Activated CD8-positive, alpha-beta memory T cell treated with anti-CD3 and anti-CD28 coated beads, Interleukin-2, amount 50 U/mL, for 24 hours (primary cell): ENCODE measurements around the gene COL26A1.

Source experiments
- DNase-seq: peaks from one replicate; pipeline ENCODE4 v3.0.0-alpha.2; 2020; ENCODE audit errors: extremely low read depth

The COL26A1 gene

GRCh38 chr7:101534873-101535272 lies 172.2 kb downstream of the COL26A1 start:
- no peak for DNase-seq

DNA sequence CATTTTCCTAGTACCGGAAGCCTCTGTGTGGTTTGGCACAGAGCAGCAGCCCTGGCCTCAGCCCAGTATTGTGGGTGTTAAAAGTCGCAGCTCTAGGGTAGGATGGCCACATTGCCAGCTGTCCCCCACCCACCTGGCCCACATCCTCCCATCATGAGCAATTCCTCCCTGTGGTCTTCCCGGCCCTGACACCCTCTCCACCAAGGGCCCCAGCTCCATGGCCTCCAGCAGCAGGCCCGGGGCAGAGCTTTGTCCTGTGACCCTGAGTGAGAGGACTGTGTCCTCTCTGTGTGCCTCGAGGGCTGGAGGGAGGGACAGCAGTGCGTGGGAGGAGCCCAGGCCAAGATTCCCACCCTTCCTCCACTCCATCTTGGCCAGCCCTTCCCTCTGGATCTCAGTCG lies 172.7 kb downstream of the COL26A1 start:
- no peak for DNase-seq

- no peak for DNase-seq
These were observed 173.6 kb downstream of the COL26A1 start for GRCh38 chr7:101536232-101536631.

- DNase-seq: no peak
These were observed 174.0 kb downstream of the COL26A1 start for GRCh38 chr7:101536668-101537067.

DNA sequence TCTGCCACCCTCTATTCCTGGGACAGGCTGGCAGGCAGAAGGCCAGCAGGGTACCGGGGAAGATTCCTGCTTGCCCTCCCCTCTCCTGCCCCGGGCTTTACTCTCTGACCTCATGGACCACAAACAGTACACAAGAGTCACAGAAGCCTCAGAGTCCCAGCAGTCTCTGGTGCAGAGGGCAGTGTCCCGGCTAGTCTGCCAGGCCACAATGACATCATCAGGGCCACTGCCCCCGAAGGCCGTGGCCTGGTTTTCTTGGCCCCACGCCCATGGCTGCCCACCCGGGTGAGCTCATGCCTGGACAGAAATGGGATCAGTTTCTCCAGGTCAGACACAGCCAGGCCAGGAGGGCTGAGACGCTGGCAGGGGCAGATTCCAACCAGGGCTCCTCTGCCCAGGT lies 174.5 kb downstream of the COL26A1 start:
- no peak for DNase-seq

GRCh38 chr7:101537935-101538595 lies 175.4 kb downstream of the COL26A1 start:
- no peak for DNase-seq

GRCh38 chr7:101538596-101539459 lies 176.2 kb downstream of the COL26A1 start:
- DNase-seq: peak; percentile 3

GRCh38 chr7:101539784-101540183 lies 177.1 kb downstream of the COL26A1 start:
- no peak for DNase-seq

- DNase-seq: peak; percentile 47
These were observed 180.0 kb downstream of the COL26A1 start for GRCh38 chr7:101542527-101543241.

- DNase-seq: no peak
These were observed 180.6 kb downstream of the COL26A1 start for GRCh38 chr7:101543242-101543766.

GRCh38 chr7:101543846-101544245 lies 181.2 kb downstream of the COL26A1 start:
- DNase-seq: no peak

DNA sequence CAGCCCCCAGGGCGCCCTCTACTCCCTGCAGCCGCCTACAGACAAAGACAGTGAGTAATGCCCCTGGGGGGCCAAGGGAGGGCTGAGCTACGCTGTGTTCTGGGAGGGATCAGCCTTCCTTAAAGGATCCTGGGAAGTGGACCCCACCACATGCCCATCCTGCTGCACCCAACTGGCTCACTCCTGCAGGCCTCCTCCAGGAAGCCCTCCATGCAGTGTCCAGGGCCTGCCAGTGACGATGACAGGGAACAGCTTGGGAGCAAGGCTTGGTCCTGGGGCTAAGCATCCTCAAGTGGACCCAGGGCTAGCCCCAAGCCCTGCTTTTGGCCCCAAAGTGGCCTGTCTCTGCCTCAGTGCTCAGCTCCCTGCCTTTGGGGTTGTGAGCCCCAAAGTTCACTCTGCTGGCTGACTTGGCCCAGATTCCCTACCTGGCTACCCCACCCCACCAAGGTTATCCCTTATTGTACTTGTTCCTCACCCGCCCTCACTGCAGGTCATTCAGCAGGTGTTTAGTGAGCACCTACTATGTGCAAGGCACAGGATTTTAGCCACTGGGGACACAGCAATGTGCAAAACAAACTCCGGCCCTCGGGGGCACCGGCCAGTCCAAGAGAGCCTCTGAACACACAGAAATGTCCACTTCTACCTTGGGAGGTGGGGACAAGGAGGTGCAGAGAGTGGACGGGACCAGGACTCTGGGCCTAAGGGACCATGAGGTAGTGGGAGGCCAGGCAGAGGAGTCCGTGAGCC lies 182.9 kb downstream of the COL26A1 start:
- no peak for DNase-seq

DNA sequence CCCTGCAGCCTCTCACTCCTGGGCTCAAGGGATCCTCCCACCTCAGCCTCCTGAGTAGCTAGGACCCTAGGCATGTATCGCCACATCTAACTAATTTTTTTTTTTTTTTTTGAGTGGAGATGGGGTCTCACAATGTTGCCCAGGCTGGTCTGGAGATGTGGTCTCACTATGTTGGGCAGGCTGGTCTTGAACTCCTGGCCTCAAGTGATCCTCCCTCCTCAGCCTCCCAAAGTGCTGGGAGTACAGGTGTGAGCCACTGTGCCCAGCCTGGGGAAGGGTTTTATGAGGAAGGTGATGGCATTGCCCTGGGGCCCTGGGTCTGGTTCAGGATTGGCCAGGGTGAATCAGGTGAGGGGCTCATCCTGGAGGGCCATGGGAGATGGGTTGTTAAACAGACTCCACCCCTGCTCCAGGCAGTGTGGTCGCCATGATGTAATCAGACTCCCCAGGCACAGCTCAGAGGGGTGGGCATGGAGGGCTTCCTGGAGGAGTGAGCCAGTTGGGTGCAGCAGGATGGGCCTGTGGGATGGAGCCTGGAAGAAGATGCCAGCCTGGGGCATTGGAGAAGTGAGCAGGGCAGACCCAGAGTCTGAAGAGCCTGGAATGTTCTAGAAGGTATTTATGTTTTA lies 183.7 kb downstream of the COL26A1 start:
- DNase-seq: no peak

GRCh38 chr7:101547022-101547915 lies 184.6 kb downstream of the COL26A1 start:
- DNase-seq: no peak

- DNase-seq: no peak
These were observed 185.4 kb downstream of the COL26A1 start for GRCh38 chr7:101547916-101548661.

GRCh38 chr7:101549734-101550133 lies 187.1 kb downstream of the COL26A1 start:
- no peak for DNase-seq

GRCh38 chr7:101550641-101551541 lies 188.2 kb downstream of the COL26A1 start:
- DNase-seq: no peak
